NCI-H1105 treated with DMSO at 0.1 percent for 48 hours (cell line): Measurements from ENCODE around the gene DCUN1D1.

Experiments used
- DNase-seq: peaks from one replicate; lab custom pipeline; 2025; lab: John Stamatoyannopoulos, UW

The DCUN1D1 gene

GRCh38 chr3:182972387-182972786 is 8.0 kb downstream of the DCUN1D1 start:
- DNase-seq: no peak

DNA sequence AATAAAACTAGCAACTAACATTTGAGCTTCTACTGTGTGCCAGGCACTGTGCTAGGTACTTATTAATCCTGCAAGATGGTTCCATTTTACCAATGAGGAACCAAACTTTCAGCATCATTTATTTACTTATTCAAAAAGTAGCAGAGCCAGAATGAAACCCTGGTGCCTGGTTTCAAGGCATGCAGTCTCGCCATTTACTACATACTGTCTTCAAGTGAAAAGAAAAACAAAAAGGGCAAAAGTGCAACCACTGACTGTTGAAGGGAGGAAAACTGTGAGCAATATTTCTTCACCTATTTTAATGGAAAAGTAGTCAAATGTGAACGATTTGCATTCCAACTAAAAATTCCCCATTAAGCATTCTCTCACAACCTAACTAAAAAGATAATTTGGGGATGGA is 8.7 kb downstream of the DCUN1D1 start:
- no peak for DNase-seq

- DNase-seq: no peak
These were observed 9.4 kb downstream of the DCUN1D1 start for GRCh38 chr3:182970811-182971418.

- DNase-seq: no peak
These were observed 10.5 kb downstream of the DCUN1D1 start for GRCh38 chr3:182969853-182970252.

GRCh38 chr3:182969277-182969676 is 11.1 kb downstream of the DCUN1D1 start:
- no peak for DNase-seq

DNA sequence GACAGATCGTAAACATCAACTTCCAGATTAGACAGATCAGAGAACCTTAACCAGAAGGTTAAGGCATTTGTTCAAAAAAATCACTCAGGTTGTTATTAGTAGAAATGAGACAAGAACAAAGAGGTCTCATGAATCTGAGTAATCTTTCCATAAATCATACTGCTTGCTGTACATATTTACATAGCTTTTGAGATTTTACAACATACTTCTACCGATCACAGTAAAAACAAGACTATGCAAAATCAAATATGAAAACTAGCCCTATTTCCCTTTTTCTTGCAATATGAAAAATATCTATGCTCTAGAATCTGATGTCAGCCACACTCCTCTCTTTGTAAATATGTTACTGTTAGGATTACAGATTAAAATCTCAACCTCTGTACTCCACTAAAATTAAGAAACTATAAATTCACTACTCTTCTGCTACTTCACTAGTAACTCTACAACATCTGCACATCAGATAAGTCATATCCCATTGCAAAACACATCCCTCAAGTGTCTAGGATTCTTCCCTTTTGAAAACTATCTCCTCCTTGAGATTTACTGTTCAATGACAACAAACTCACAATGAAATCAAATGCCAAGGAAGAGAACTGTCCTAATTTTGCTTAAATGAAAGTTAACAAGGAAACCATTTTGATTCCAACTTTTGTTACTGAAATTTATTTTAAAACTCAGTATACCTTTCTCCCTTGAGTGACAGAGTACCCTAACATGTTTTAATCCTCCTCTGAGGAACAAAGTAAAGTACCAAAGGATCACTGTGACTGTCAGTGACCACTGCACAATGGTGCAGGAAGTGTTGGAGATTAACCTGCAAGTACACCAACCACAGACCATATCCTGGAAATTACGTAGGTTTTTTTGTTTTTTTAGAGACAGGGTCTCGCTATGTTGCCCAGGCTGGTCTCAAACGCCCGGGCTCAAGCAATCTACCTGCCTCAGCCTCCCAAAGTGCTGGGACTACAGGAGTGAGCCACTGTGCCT is 12.8 kb downstream of the DCUN1D1 start:
- DNase-seq: no peak

DNA sequence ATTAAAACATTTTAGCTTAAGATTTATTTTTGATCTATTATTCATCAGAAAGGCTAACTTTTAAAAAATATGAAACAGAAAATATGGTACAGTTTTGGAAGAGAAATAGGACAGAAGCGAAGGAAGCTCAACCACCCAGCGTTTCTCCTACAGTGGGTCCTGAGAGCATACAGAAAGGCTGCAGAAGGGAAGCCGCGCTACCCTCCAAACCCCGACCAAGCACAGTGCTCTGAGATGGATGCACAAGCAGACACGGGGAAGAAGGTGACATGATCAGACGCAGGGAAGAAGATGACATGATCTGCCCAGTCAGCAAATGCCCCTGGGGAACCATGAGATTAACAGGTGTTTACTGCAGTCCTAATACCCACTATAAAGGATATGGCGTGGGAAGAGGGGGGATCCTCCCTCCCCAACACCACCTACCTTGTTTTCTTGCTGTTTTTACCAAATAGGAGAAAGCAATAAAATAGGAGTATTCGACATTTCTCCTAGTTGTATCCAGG is 14.4 kb downstream of the DCUN1D1 start:
- no peak for DNase-seq

GRCh38 chr3:182964179-182964578 is 16.2 kb downstream of the DCUN1D1 start:
- no peak for DNase-seq

DNA sequence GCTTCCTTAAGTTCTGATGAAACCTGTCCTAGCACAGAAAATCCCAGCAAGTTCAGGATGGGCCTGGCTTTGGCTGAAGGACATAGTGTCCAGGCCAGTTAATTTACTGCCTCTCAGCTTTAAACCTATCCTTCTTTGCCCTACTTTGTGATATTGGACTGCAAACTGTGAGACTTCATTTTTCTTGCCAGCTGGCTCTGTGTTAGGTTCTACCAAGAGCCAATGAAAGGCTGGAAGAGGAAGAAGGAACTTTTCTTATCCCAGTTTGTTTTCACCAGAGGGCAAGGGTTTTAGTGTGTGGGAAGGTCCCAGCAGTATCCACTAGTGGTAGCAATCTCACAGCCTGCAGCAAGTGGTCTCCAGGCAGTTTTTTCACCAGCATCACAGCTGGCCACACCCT is 18.2 kb downstream of the DCUN1D1 start:
- no peak for DNase-seq

DNA sequence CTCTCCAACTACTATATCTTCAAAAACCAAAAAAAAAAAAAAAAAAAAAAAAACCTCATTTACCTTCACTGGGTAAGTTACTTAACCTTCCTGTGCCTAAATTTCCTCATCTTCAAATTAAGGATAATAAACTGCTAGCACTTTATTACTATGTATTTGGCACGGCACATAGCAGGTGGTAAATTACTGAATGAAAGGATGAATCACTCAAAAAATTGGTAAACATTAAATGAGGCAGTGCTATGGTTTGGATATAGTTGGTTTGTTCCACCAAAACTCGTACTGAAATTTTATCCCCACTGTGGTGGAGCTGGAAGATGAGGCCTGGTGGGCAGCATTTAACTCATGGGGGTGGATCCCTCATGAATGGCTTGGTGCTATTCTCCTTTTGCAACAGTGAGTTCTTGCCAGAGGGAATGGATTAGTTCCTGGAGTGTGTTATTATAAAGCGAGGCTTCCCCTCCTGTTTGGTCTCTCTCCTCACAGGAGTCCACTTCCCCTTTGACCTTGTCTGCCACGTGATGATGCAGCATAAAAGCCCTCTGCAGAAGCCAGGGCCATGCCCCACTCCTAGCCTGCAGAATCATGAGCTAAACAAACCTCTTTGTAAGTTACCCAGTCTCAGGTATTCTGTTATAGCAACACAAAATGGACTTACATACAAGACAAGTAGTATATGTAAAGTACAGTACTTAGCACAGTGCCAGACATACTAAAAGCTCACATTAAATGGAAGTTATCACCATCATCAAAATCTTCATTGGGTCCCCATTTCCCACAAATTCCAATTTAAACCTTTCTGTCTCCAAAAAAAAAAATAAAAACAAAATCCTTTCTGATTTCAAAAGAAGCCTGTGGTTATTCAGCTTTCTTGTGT is 20.6 kb downstream of the DCUN1D1 start:
- no peak for DNase-seq

GRCh38 chr3:182957676-182958266 is 22.6 kb downstream of the DCUN1D1 start:
- DNase-seq: no peak

- DNase-seq: no peak
These were observed 23.1 kb downstream of the DCUN1D1 start for GRCh38 chr3:182957226-182957625.

- DNase-seq: no peak
These were observed 25.6 kb downstream of the DCUN1D1 start for GRCh38 chr3:182954553-182955235.

DNA sequence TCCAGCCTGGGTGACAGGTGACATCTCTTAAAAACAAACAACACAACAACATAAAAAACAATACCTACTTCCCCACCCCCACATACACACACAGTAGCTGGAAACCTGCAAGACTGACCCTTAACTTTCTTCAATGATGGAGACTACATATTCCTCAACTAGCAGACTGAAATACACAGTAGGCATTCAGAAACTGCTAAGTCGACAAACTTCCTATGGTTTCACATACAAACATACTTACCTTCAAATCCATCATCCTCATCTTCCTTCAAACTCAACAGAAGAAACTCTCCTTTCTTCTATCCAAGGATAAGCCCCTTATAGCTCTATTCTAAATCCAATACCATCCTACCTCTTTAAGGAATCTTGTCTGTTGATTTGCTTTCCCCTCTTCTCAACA is 30.6 kb downstream of the DCUN1D1 start:
- no peak for DNase-seq

- DNase-seq: no peak
These were observed 32.0 kb downstream of the DCUN1D1 start for GRCh38 chr3:182948305-182948704.

GRCh38 chr3:182947888-182948287 is 32.5 kb downstream of the DCUN1D1 start:
- DNase-seq: no peak

GRCh38 chr3:182941719-182942118 is 38.6 kb downstream of the DCUN1D1 start:
- DNase-seq: no peak

GRCh38 chr3:182940266-182940808 is 40.0 kb downstream of the DCUN1D1 start:
- no peak for DNase-seq

GRCh38 chr3:182937293-182938051 is 42.9 kb downstream of the DCUN1D1 start:
- DNase-seq: peak; percentile 23

- no peak for DNase-seq
These were observed 43.4 kb downstream of the DCUN1D1 start for GRCh38 chr3:182936918-182937285.
